ENCODE measurements around the gene GJC2. TPM values are rescaled to one million over a fixed set of nuclear protein-coding genes. Genes with fewer than 3 reads are reported as not detected.

GJC2 gene
- polyA plus RNA-seq, 2 of the 4 experiments (the other 2 are of a cell fraction), result 0.09 to 0.48 TPM

- TF ChIP-seq RFX5 (IDR thresholded peaks at IDR 0.05) (no peak), POLR2A (IDR thresholded peaks at IDR 0.05; ENCODE audit: low read length) (peak; percentile 62), JUN (IDR thresholded peaks at IDR 0.05) (peak in 1 of 2 experiments; percentile 34; a peak in 2 of 5 replicates)
Observed at GRCh38 chr1:228139406-228139930, 10.3 kb upstream of the GJC2 start (continued).

- POLR2A ChIA-PET, result interaction anchor here (0.8 to 1.3 kb wide), 2 partner anchors 25 to 31 kb away, joined by 3 to 19 read pairs; partner anchors contain the start of genes IBA57 and MRPL55
- FAIRE-seq, result peak; percentile 36
Observed at GRCh38 chr1:228139931-228140723, 9.6 kb upstream of the GJC2 start, which contains the start of gene GUK1. Gene GUK1, plus strand, starts transcription at chr1:228140279. Its CDS starts 24 bp downstream, at chr1:228140303.

DNA sequence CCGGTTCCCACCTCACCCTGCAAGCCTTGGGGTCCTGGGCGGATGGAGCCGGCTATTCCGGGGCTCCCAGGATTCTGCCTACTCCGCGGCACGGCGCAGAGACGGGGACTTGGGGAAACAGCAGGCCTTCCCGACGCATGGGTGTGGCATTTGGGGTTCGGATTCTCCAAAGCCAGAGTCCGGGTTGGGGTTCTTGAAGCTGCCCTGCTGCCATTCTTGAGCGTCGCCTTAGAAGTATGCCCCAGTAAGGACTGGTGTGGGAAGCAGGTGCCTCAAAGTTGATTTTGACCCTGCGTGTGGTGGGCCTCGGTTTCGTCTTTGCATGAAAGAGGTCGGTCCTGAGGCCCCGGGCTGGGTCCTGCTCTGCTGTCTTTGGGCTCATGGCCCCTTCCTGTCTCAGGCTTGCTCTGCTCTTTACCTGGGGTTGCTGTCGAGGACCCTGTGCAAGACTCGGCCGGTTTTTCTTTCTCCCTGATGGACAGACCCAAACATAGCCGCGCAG, 9.0 kb upstream of the GJC2 start:
- peaks cover 14% of the 10 kb centered on the region for H3K4me1 ChIP-seq
- TF ChIP-seq CHD2 (IDR thresholded peaks at IDR 0.05; ENCODE audit: low read length, partially characterized antibody), result no peak
- TF ChIP-seq, protein P1, sequence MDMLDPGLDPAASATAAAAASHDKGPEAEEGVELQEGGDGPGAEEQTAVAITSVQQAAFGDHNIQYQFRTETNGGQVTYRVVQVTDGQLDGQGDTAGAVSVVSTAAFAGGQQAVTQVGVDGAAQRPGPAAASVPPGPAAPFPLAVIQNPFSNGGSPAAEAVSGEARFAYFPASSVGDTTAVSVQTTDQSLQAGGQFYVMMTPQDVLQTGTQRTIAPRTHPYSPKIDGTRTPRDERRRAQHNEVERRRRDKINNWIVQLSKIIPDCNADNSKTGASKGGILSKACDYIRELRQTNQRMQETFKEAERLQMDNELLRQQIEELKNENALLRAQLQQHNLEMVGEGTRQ (IDR thresholded peaks at IDR 0.05), result no peak
- no peak for TF ChIP-seq ELK1 (IDR thresholded peaks at IDR 0.05; ENCODE audit: low read depth, low read length)
- FAIRE-seq (no peak), DNase-seq (ENCODE audit: low read depth in 1 of 2, low spot score in 1 of 2) (no peak), ATAC-seq (no peak)
- H3K4me3 ChIP-seq, result peak overlapping the region; percentile 85
- no peaks in the 10 kb centered on the region for H3K9me3 ChIP-seq
- peak overlapping the region; percentile 95 for H3K4me2 ChIP-seq
- H3K27ac ChIP-seq, result peak overlapping the region; percentile 83 to 94
- WGBS (ENCODE audit: missing lambda C conversion rate), result 27% methylated on average over 13 of the region's 25 CpGs
- ChIA-PET POLR2A (interaction anchor here (0.8 to 1.3 kb wide), 2 partner anchors 25 to 31 kb away, joined by 3 to 19 read pairs; partner anchors contain the start of genes IBA57 and MRPL55), CTCF (interaction anchor here (0.7 to 2.4 kb wide), 3 partner anchors 10 to 355 kb away, joined by 3 to 8 read pairs (median 5); no protein-coding TSS in a partner anchor)

More at GRCh38 chr1:228139931-228140723, 9.6 kb upstream of the GJC2 start, which contains the start of gene GUK1:
- no peak for TF ChIP-seq GATA3 (IDR thresholded peaks at IDR 0.05; ENCODE audit: borderline replicate concordance)
- no peak for TF ChIP-seq EP300 (IDR thresholded peaks at IDR 0.05)
- TF ChIP-seq SMC3 (IDR thresholded peaks at IDR 0.05), result 0 out of 3 replicates have a peak, but pooled peaks have one; percentile 7
- TF ChIP-seq CHD4 (IDR thresholded peaks at IDR 0.05; ENCODE audit: borderline replicate concordance), result no peak
- no peak for TF ChIP-seq ESRRA (IDR thresholded peaks at IDR 0.05; ENCODE audit: borderline replicate concordance, low read length)
- no peak for TF ChIP-seq CHD2 (IDR thresholded peaks at IDR 0.05; ENCODE audit: low read length, partially characterized antibody)
- 0 out of 2 replicates have a peak, but pooled peaks have one; percentile 54 for TF ChIP-seq KDM5A (IDR thresholded peaks at IDR 0.05)
- TF ChIP-seq EHF (CRISPR knock-in tag; IDR thresholded peaks at IDR 0.05), result no peak
- peak; percentile 99 for TF ChIP-seq PHF8 (IDR thresholded peaks at IDR 0.05; ENCODE audit: borderline replicate concordance, low read depth)
- TF ChIP-seq TFCP2L1 (CRISPR knock-in tag; IDR thresholded peaks at IDR 0.05), result no peak
- TF ChIP-seq NFE2L2 (conservative IDR thresholded peaks at IDR 0.05; ENCODE audit: low read length), result no peak; the same call in 1 of the 2 replicates
- TF ChIP-seq CTCF (IDR thresholded peaks at IDR 0.05), result peak; percentile 19; the same call in 2 of the 3 replicates
- peak; percentile 93 for TF ChIP-seq POLR2A (IDR thresholded peaks at IDR 0.05; ENCODE audit: low read length)
- no peak for TF ChIP-seq RAD21 (conservative IDR thresholded peaks at IDR 0.05 in 1 of 2, IDR thresholded peaks at IDR 0.05 in 1 of 2)
- TF ChIP-seq JUN (IDR thresholded peaks at IDR 0.05), result peak in 1 of 2 experiments; percentile 68; a peak in 2 of 5 replicates
- no peak for TF ChIP-seq HEYL (CRISPR knock-in tag; IDR thresholded peaks at IDR 0.05)
- TF ChIP-seq MAX (IDR thresholded peaks at IDR 0.05), result peak; percentile 67; the same call in 1 of the 2 replicates
- no peak for TF ChIP-seq FOSB (CRISPR knock-in tag; IDR thresholded peaks at IDR 0.05)
- peak; percentile 76; the same call in 1 of the 2 replicates for TF ChIP-seq RFX5 (IDR thresholded peaks at IDR 0.05)
- 0 out of 2 replicates have a peak, but pooled peaks have one; percentile 19 for TF ChIP-seq MYC (IDR thresholded peaks at IDR 0.05; ENCODE audit: borderline replicate concordance, low read length)
- 0 out of 2 replicates have a peak, but pooled peaks have one; percentile 34 for TF ChIP-seq MAZ (IDR thresholded peaks at IDR 0.05; ENCODE audit: borderline replicate concordance, low read depth, low read length)
- TF ChIP-seq, protein P2, sequence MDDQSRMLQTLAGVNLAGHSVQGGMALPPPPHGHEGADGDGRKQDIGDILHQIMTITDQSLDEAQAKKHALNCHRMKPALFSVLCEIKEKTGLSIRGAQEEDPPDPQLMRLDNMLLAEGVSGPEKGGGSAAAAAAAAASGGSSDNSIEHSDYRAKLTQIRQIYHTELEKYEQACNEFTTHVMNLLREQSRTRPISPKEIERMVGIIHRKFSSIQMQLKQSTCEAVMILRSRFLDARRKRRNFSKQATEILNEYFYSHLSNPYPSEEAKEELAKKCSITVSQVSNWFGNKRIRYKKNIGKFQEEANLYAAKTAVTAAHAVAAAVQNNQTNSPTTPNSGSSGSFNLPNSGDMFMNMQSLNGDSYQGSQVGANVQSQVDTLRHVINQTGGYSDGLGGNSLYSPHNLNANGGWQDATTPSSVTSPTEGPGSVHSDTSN (IDR thresholded peaks at IDR 0.05), result peak; percentile 83
- CTCF ChIA-PET, result interaction anchor here (0.7 to 2.1 kb wide), 3 partner anchors 9 to 355 kb away, joined by 3 to 9 read pairs (median 5); no protein-coding TSS in a partner anchor
- H3K4me3 ChIP-seq, result peak within 1 kb of the TSS; percentile 85
- WGBS (ENCODE audit: missing lambda C conversion rate), result under 1% methylated on average over 44 of the region's 95 CpGs
- peak; percentile 97 to 100 for DNase-seq (ENCODE audit: low read depth in 1 of 2, low spot score in 1 of 2)
- H3K27ac ChIP-seq, result peak within 1 kb of the TSS; percentile 84 to 94
- peaks cover 14% of the 10 kb centered on the region for H3K4me1 ChIP-seq
- no peaks in the 10 kb centered on the region for H3K9me3 ChIP-seq
- ATAC-seq, result peak; percentile 92 to 95
- H3K4me2 ChIP-seq, result peak within 1 kb of the TSS; percentile 95

Data from A549 (cell line).